CD14-positive monocyte (primary cell): ENCODE results near the gene GPC5. TPM values are rescaled to one million over a fixed set of nuclear protein-coding genes. Genes with fewer than 3 reads are reported as not detected.

Experiments
- DNase-seq, 3 donors: peaks; one replicate each; pipeline ENCODE4 v3.0.0-alpha.2; 2011 to 2022
- H2AFZ ChIP-seq: 2 replicates; pipeline ENCODE4 v1.6.0; 2012; ENCODE audit warnings: mild to moderate bottlenecking, low read depth, low read length, inconsistent platforms; ENCODE audit not compliant: insufficient read depth, poor library complexity, severe bottlenecking
- H3K27ac ChIP-seq, 2 donors: 1 replicate in 1 of 2; 2 replicates in 1 of 2; pipeline ENCODE4 v1.5.1; 2012 to 2013; ENCODE audit warnings: low read length in 2 of 2, control low read depth in 1 of 2, inconsistent platforms in 1 of 2, low read depth in 1 of 2, mild to moderate bottlenecking in 1 of 2
- H3K27me3 ChIP-seq, 2 donors: one replicate each; pipeline versions ENCODE4 v1.6.0 to v1.6.1; 2011 to 2013; ENCODE audit warnings: low read length in 2 of 2; ENCODE audit not compliant: control insufficient read depth in 2 of 2, insufficient read depth in 2 of 2
- H3K36me3 ChIP-seq, 2 donors: replicated peaks in 1 of 2; 1 replicate in 1 of 2; 2 replicates in 1 of 2; pipeline versions ENCODE4 v1.5.1 to v1.6.1; 2012 to 2013; ENCODE audit warnings: low read length in 2 of 2, control low read depth in 1 of 2, inconsistent platforms in 1 of 2, mild to moderate bottlenecking in 1 of 2; ENCODE audit not compliant: insufficient read depth in 2 of 2, control insufficient read depth in 1 of 2
- H3K4me1 ChIP-seq, 2 donors: 1 replicate in 1 of 2; 2 replicates in 1 of 2; pipeline versions ENCODE4 v1.5.1 to v1.6.1; 2012 to 2013; ENCODE audit warnings: low read length in 2 of 2, control low read depth in 1 of 2, inconsistent platforms in 1 of 2, mild to moderate bottlenecking in 1 of 2, moderate library complexity in 1 of 2; ENCODE audit not compliant: insufficient read depth in 2 of 2, control insufficient read depth in 1 of 2
- H3K4me2 ChIP-seq: replicated peaks from 2 replicates; pipeline ENCODE3; 2012; ENCODE audit warnings: low read length, moderate library complexity, mild to moderate bottlenecking; ENCODE audit not compliant: poor library complexity, severe bottlenecking; ENCODE audit errors: extremely low read depth
- H3K4me3 ChIP-seq, 3 experiments: fragments of 200-600 bp in 1 of 3; sonication (generic) in 1 of 3; replicated peaks in 1 of 3; 1 replicate in 2 of 3; 2 replicates in 1 of 3; pipeline ENCODE4 v1.5.1; 2011 to 2013; ENCODE audit warnings: low read length in 3 of 3, mild to moderate bottlenecking in 3 of 3, control low read depth in 2 of 3, low read depth in 2 of 3, inconsistent platforms in 1 of 3, moderate library complexity in 1 of 3
- H3K79me2 ChIP-seq: 2 replicates; pipeline ENCODE4 v1.6.0; 2012; ENCODE audit warnings: mild to moderate bottlenecking, control low read depth, inconsistent platforms, low read length, moderate library complexity; ENCODE audit not compliant: insufficient read depth
- H3K9ac ChIP-seq: 2 replicates; pipeline ENCODE4 v1.6.0; 2017; ENCODE audit warnings: low read length, mild to moderate bottlenecking; ENCODE audit not compliant: insufficient read depth, poor library complexity, severe bottlenecking
- H3K9me3 ChIP-seq, 2 donors: replicated peaks in 1 of 2; 1 replicate in 1 of 2; 2 replicates in 1 of 2; pipeline versions ENCODE4 v1.5.1 to v1.6.1; 2012 to 2013; ENCODE audit warnings: low read length in 2 of 2, control low read depth in 1 of 2; ENCODE audit not compliant: control insufficient read depth in 1 of 2, insufficient read depth in 1 of 2
- H4K20me1 ChIP-seq: 2 replicates; pipeline ENCODE4 v1.6.0; 2012; ENCODE audit warnings: mild to moderate bottlenecking, low read length, control low read depth, moderate library complexity; ENCODE audit not compliant: insufficient read depth
- H3K27ac Mint-ChIP-seq, 7 donors: one replicate each; pipeline ENCODE4 v1.8.0; 2020; ENCODE audit warnings: mild to moderate bottlenecking in 7 of 7, mixed read lengths in 7 of 7, moderate library complexity in 6 of 7, inconsistent platforms in 2 of 7
- H3K27me3 Mint-ChIP-seq, 3 donors: one replicate each; pipeline ENCODE4 v1.8.0; 2021 to 2022; ENCODE audit warnings: low read depth in 3 of 3, mild to moderate bottlenecking in 3 of 3, mixed read lengths in 3 of 3, moderate library complexity in 3 of 3, inconsistent platforms in 1 of 3
- H3K36me3 Mint-ChIP-seq, 2 donors: one replicate each; pipeline ENCODE4 v1.8.0; 2020; ENCODE audit warnings: mixed read lengths in 2 of 2, inconsistent platforms in 1 of 2, mild to moderate bottlenecking in 1 of 2
- H3K4me1 Mint-ChIP-seq: one replicate; pipeline ENCODE4 v1.8.0; 2020; ENCODE audit warnings: mild to moderate bottlenecking, mixed read lengths
- H3K4me3 Mint-ChIP-seq, 2 donors: one replicate each; pipeline ENCODE4 v1.8.0; 2020; ENCODE audit warnings: mild to moderate bottlenecking in 2 of 2, mixed read lengths in 2 of 2, moderate library complexity in 1 of 2
- H3K9me3 Mint-ChIP-seq, 7 donors: one replicate each; pipeline ENCODE4 v1.8.0; 2020 to 2022; ENCODE audit warnings: mixed read lengths in 7 of 7, mild to moderate bottlenecking in 6 of 7, moderate library complexity in 6 of 7, inconsistent platforms in 2 of 7
- CTCF ChIP-seq: fragments of 200-600 bp; IDR thresholded peaks from one replicate; pipeline ENCODE4 v1.8.0; 2022; ENCODE audit warnings: antibody characterized with exemption, mild to moderate bottlenecking
- WGBS: methylation state at CpG from one replicate; pipeline ENCODE4 v1.1.5; 2013; ENCODE audit warnings: missing lambda C conversion rate; ENCODE audit not compliant: insufficient coverage; 5-methylcytosine and 5-hydroxymethylcytosine counted together
- intact Hi-C, 2 donors: fragments of 100-400 bp; cut with micrococcal nuclease; formaldehyde crosslinking; loops; one replicate each; pipeline versions ENCODE4 v1.15.0 to v1.15.1; 2023
- polyA plus RNA-seq, 3 donors: library from polyadenylated mRNA; depleted of rRNA in 1 of 3; unstranded in 2 of 3; stranded (reverse) in 1 of 3; fragments of 300-500 nt in 2 of 3; fragments of >200 nt in 1 of 3; fragmentation: Illumina TruSeq in 2 of 3; gene quantifications; 1 replicate in 2 of 3; 2 replicates in 1 of 3; pipeline ENCODE4 v1.2.3, GENCODE V29; 2012 to 2021

The GPC5 gene
- polyA plus RNA-seq, 3 donors: not detected

- H2AFZ ChIP-seq: no peak overlapping the region
- H3K4me3 Mint-ChIP-seq: no peak overlapping the region
- H3K9me3 Mint-ChIP-seq: peaks cover 0 to 8% (median 2%) of the 10 kb centered on the region in 7 donors
- 84% methylated on average over 3 of the region's 4 CpGs for whole genome bisulfite sequencing
- no peaks in the 10 kb centered on the region for H3K79me2 ChIP-seq
- H4K20me1 ChIP-seq: no peaks in the 10 kb centered on the region
- no peak overlapping the region for H3K4me2 ChIP-seq
- no peak for DNase-seq
- H3K27me3 Mint-ChIP-seq: no peaks in the 10 kb centered on the region
- H3K4me1 ChIP-seq: no peaks in the 10 kb centered on the region
- H3K27me3 ChIP-seq: no peaks in the 10 kb centered on the region
- H3K36me3 Mint-ChIP-seq: no peaks in the 10 kb centered on the region
- H3K9ac ChIP-seq: no peak overlapping the region
- no peak for TF ChIP-seq CTCF
- no peak overlapping the region for H3K4me3 ChIP-seq
- H3K27ac Mint-ChIP-seq: no peak overlapping the region
- no peaks in the 10 kb centered on the region for H3K36me3 ChIP-seq
- no peak overlapping the region for H3K27ac ChIP-seq
- peaks cover 4 to 7% of the 10 kb centered on the region in 2 donors for H3K9me3 ChIP-seq
- H3K4me1 Mint-ChIP-seq: no peaks in the 10 kb centered on the region
- intact Hi-C loops: no loop called here
These were observed 1429.1 kb downstream of the GPC5 start for GRCh38 chr13:92827503-92827902.

DNA sequence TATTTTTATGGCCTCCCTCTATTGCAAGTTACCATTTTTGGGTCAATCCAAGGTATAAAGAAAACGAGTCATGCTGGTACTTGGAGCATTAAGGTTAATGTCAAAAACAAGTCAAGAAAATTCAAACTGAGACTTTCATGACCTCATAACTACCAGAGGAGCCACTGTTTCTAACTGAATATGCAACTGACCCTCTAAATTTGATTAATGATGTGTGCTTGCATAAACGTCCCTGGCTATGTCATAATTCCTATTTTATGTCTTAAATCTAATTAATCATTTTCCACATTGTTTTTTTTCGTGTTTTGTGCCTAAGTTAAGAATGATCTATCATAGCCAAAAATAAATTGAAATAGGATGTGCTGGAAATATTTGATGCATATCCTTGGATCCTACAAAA, 1431.5 kb downstream of the GPC5 start:
- no CpG with 5 or more reads among the region's 3 CpGs for WGBS
- no peak for DNase-seq
- no peak overlapping the region for H3K27ac ChIP-seq
- H2AFZ ChIP-seq: no peak overlapping the region
- no peak for TF ChIP-seq CTCF
- H3K9me3 Mint-ChIP-seq: peaks cover 0 to 9% (median 3%) of the 10 kb centered on the region in 7 donors
- H3K27me3 Mint-ChIP-seq: no peaks in the 10 kb centered on the region
- H3K9me3 ChIP-seq: peaks cover 4 to 7% of the 10 kb centered on the region in 2 donors
- no peaks in the 10 kb centered on the region for H3K4me1 ChIP-seq
- no peak overlapping the region for H3K4me2 ChIP-seq
- H3K79me2 ChIP-seq: no peaks in the 10 kb centered on the region
- H4K20me1 ChIP-seq: no peaks in the 10 kb centered on the region
- no peaks in the 10 kb centered on the region for H3K36me3 ChIP-seq
- no peak overlapping the region for H3K4me3 Mint-ChIP-seq
- intact Hi-C loops: no loop called here
- H3K36me3 Mint-ChIP-seq: no peaks in the 10 kb centered on the region
- H3K27ac Mint-ChIP-seq: no peak overlapping the region
- H3K4me1 Mint-ChIP-seq: no peaks in the 10 kb centered on the region
- no peak overlapping the region for H3K4me3 ChIP-seq
- H3K9ac ChIP-seq: no peak overlapping the region
- H3K27me3 ChIP-seq: no peaks in the 10 kb centered on the region
